Testis (tissue), 3 donors: ENCODE results near the gene LRFN4. TPM values are rescaled to one million over a fixed set of nuclear protein-coding genes. Genes with fewer than 3 reads are reported as not detected.

Source experiments
- DNase-seq: peaks from one replicate; pipeline ENCODE4 v3.0.0-alpha.2; 2019
- H3K27ac ChIP-seq, 2 donors: fragments of 200-600 bp; sonication (generic); one replicate each; pipeline ENCODE4 v1.5.1; 2019
- H3K27me3 ChIP-seq: fragments of 200-600 bp; sonication (generic); one replicate; pipeline ENCODE4 v1.5.1; 2019
- H3K36me3 ChIP-seq: fragments of 200-600 bp; sonication (generic); one replicate; pipeline ENCODE4 v1.5.1; 2017; ENCODE audit warnings: low read depth; ENCODE audit errors: missing control alignments
- H3K4me1 ChIP-seq: fragments of 200-600 bp; sonication (generic); one replicate; pipeline ENCODE4 v1.5.1; 2019
- H3K4me3 ChIP-seq, 2 donors: fragments of 200-600 bp; sonication (generic); one replicate each; pipeline ENCODE4 v1.5.1; 2017 to 2019
- H3K9me3 ChIP-seq: fragments of 200-600 bp; sonication (generic); one replicate; pipeline ENCODE4 v1.5.1; 2017
- POLR2A ChIP-seq: fragments of 450-650 bp; IDR thresholded peaks from one replicate; pipeline ENCODE4 v1.6.1; 2017; ENCODE audit warnings: antibody characterized with exemption, mild to moderate bottlenecking, moderate library complexity
- WGBS, 2 donors: methylation state at CpG; one replicate each; pipeline ENCODE4 v1.1.5; 2018; 5-methylcytosine and 5-hydroxymethylcytosine counted together
- intact Hi-C: fragments of 100-400 bp; cut with DNase I; formaldehyde crosslinking; loops from one replicate; pipeline ENCODE4 v1.15.1; 2023; ENCODE audit warnings: low total_unique reads
- polyA plus RNA-seq: library from polyadenylated mRNA; stranded (reverse); fragments of 350-450 nt; fragmentation: Illumina TruSeq; extraction: RNeasy Lipid Tissue Mini Kit (QIAGEN cat#74804); gene quantifications from one replicate; pipeline ENCODE4 v1.2.3, GENCODE V29; 2014; ENCODE audit warnings: low read depth, low replicate concordance; ENCODE audit not compliant: insufficient read depth
- total RNA-seq, 2 donors: library from RNA; depleted of rRNA; stranded (reverse); fragments of >200 nt; gene quantifications; one replicate each; pipeline ENCODE4 v1.2.3, GENCODE V29; 2016
- TF ChIP-seq, protein P1 (sequence below), 3 experiments: fragments of 450-650 bp in 2 of 3; fragments of 200-600 bp in 1 of 3; sonication (generic) in 1 of 3; IDR thresholded peaks; one replicate each; pipeline ENCODE4 v1.5.1; 2016 to 2019; ENCODE audit warnings: antibody characterized with exemption in 3 of 3, mild to moderate bottlenecking in 2 of 3, moderate library complexity in 1 of 3

LRFN4 gene
- total and polyA plus RNA-seq, 3 donors from 2014 or later: 23.2 to 27.2 (median 24.6) TPM

DNA sequence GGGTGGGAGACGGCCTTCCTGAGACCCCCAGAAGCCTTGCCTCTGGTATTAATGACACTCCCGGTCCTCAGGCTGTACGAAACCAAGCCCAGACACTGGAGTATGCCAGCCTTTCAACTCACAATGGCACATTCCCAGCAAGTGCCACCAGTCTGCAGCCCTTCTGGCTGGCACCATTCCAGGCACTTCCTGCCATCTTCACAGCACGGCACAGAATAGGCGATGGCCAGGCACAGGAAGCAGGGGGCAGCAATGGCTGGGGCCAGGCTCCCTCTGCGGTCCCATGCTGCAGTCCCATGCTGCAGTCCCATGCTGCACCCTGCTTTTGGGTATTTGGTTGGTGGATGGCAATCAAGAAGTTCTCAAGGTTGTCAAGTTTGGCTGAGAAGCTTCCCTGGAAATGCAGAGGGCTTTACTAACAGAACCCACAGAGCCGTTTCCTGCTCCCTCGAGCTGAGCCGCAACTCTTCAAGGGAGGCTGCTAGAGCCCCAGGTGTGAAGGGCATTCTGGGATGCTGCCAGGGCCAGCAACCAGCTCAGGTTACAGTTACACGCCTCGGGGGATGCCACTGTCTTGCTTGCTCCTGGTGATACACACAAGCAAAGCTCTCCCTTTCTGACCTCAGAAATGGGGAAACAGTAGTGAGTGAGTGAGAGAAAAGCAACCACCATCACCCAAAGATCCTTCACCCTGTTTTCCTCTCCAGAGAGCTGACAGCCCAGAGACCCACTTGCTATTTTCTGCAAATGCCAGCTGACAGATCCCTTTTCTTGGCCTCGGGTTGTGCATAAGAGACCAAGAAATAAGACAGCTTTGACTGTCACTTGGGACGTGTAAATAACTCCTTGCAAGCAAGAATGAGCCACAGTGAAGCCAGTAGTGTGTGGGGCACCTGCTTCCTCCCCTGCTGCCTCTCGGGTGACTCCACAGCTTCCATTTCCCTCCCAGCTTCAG is 23.9 kb downstream of the LRFN4 start:
- no peak overlapping the region for H3K4me3 ChIP-seq
- intact Hi-C loops: no loop called here
- no peaks in the 10 kb centered on the region for H3K4me1 ChIP-seq
- no peaks in the 10 kb centered on the region for H3K27me3 ChIP-seq
- no peaks in the 10 kb centered on the region for H3K9me3 ChIP-seq
- WGBS, 2 donors: 83 to 90% methylated on average over 9 to 14 of the region's 14 CpGs
- H3K27ac ChIP-seq: no peak overlapping the region
- TF ChIP-seq, protein P1, sequence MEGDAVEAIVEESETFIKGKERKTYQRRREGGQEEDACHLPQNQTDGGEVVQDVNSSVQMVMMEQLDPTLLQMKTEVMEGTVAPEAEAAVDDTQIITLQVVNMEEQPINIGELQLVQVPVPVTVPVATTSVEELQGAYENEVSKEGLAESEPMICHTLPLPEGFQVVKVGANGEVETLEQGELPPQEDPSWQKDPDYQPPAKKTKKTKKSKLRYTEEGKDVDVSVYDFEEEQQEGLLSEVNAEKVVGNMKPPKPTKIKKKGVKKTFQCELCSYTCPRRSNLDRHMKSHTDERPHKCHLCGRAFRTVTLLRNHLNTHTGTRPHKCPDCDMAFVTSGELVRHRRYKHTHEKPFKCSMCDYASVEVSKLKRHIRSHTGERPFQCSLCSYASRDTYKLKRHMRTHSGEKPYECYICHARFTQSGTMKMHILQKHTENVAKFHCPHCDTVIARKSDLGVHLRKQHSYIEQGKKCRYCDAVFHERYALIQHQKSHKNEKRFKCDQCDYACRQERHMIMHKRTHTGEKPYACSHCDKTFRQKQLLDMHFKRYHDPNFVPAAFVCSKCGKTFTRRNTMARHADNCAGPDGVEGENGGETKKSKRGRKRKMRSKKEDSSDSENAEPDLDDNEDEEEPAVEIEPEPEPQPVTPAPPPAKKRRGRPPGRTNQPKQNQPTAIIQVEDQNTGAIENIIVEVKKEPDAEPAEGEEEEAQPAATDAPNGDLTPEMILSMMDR (IDR thresholded peaks at IDR 0.05): no peak
- no peak for TF ChIP-seq POLR2A
- no peaks in the 10 kb centered on the region for H3K36me3 ChIP-seq
- no peak for DNase-seq

DNA sequence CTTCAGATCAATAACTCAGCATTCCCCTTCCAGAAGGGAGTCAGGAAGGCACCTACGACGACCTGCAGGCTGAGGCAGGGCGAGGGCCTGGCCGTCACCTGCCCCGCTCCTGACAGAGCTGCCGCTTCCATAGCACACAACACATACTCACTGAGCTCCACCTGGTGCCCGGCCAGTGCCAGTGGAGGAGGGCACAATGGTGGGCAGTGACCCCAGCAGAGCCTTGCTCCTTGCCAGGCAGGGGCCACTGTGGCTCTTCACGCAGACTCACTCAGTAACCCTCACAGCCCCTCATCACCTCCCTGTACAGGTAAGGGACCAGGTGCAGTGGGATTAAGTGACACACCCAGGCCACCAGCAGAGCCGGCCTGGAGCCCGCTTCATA is 24.6 kb downstream of the LRFN4 start:
- no peak overlapping the region for H3K4me3 ChIP-seq
- H3K4me1 ChIP-seq: no peaks in the 10 kb centered on the region
- intact Hi-C loops: no loop called here
- H3K36me3 ChIP-seq: no peaks in the 10 kb centered on the region
- DNase-seq: no peak
- no peak for TF ChIP-seq POLR2A
- TF ChIP-seq, protein P1 (IDR thresholded peaks at IDR 0.05): no peak
- H3K27ac ChIP-seq: no peak overlapping the region
- no peaks in the 10 kb centered on the region for H3K9me3 ChIP-seq
- no peaks in the 10 kb centered on the region for H3K27me3 ChIP-seq
- 93 to 96% methylated on average over 10 of the region's 10 CpGs for WGBS, 2 donors

DNA sequence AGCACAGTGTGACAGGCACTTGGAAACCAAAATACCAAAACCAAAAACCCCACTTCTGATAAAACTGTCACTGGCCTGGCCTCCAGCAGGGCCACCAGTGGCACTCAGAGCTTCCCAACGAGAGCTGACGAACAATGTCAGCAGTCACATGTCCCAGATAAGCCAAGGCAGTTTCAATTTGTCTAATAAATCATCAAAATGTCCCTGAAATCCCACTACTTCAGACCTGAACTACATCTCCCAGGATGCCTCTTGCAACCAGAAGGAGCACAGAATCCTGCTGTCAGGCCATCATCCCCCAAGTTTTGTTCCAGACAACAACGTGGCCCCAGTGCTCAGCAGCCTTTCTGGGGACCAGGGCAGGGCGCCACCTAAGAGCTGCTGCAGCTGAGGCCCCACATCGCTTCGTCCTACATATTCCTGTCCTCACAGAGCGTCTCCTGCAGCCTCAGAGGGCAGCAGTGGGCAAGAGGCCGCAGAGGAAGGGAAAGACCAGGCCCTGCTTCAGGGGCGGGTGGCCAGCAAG is 25.1 kb downstream of the LRFN4 start:
- H3K4me3 ChIP-seq: no peak overlapping the region
- no peaks in the 10 kb centered on the region for H3K36me3 ChIP-seq
- H3K9me3 ChIP-seq: no peaks in the 10 kb centered on the region
- WGBS, 2 donors: 80 to 90% methylated on average over 9 of the region's 9 CpGs
- intact Hi-C loops: no loop called here
- no peaks in the 10 kb centered on the region for H3K4me1 ChIP-seq
- DNase-seq: no peak
- no peak for TF ChIP-seq POLR2A
- TF ChIP-seq, protein P1 (IDR thresholded peaks at IDR 0.05): no peak
- H3K27ac ChIP-seq: no peak overlapping the region
- H3K27me3 ChIP-seq: no peaks in the 10 kb centered on the region

DNA sequence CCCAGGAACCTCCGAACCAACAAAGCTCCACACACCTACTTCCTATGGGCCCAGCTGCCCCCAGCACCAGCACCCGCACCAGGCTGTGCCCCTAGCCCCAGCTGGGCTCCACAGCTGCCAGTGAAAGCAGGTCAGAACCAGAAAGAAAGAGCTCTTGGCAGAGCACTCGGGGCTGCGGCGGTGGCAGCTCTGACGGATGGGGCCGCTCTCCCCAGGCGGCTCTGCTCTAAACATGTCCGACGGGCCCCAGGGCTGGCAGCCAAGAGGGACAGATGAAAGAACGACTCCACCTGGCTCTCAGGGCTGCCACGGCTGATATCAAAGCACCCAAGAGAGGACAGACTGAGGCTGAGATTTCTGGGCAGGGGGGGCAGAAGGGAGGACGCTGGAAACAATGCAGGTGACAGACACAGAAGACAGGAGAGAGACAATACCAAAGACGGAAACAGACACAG is 25.7 kb downstream of the LRFN4 start:
- H3K4me1 ChIP-seq: no peaks in the 10 kb centered on the region
- TF ChIP-seq, protein P1 (IDR thresholded peaks at IDR 0.05): no peak
- TF ChIP-seq POLR2A: no peak
- WGBS, 2 donors: 84 to 91% methylated on average over 13 to 14 of the region's 14 CpGs
- H3K27ac ChIP-seq: no peak overlapping the region
- H3K4me3 ChIP-seq: no peak overlapping the region
- H3K9me3 ChIP-seq: no peaks in the 10 kb centered on the region
- H3K36me3 ChIP-seq: no peaks in the 10 kb centered on the region
- H3K27me3 ChIP-seq: no peaks in the 10 kb centered on the region
- no peak for DNase-seq
- intact Hi-C loops: no loop called here
